H9 (cell line): ENCODE results near the gene KCNIP4. TPM values are rescaled to one million over a fixed set of nuclear protein-coding genes. Genes with fewer than 3 reads are reported as not detected.

Experiments used
- DNase-seq: peaks from one replicate; pipeline ENCODE4 v3.0.0-alpha.2; 2017
- H2AFZ ChIP-seq: one replicate; pipeline ENCODE4 v1.6.1; 2013; ENCODE audit warnings: mild to moderate bottlenecking, low read length, control low read depth, moderate library complexity
- H2AK5ac ChIP-seq: 2 replicates; pipeline ENCODE4 v1.6.1; 2013; ENCODE audit warnings: low read length, control low read depth, mixed read lengths; ENCODE audit not compliant: insufficient read length
- H2BK120ac ChIP-seq: one replicate; pipeline ENCODE4 v1.6.1; 2013; ENCODE audit warnings: low read depth, mild to moderate bottlenecking, low read length, control low read depth, inconsistent platforms; ENCODE audit not compliant: poor library complexity, severe bottlenecking
- H2BK12ac ChIP-seq: 2 replicates; pipeline ENCODE4 v1.6.1; 2013; ENCODE audit warnings: low read length, control low read depth, mixed read lengths, low read depth; ENCODE audit not compliant: insufficient read length
- H2BK15ac ChIP-seq: 2 replicates; pipeline ENCODE4 v1.6.1; 2013; ENCODE audit warnings: low read depth, low read length, control low read depth
- H2BK20ac ChIP-seq: one replicate; pipeline ENCODE4 v1.6.1; 2013; ENCODE audit warnings: low read depth, mild to moderate bottlenecking, low read length, control low read depth, inconsistent platforms; ENCODE audit not compliant: poor library complexity, severe bottlenecking
- H2BK5ac ChIP-seq: 2 replicates; pipeline ENCODE4 v1.6.1; 2013; ENCODE audit warnings: low read length, control low read depth, mixed read lengths; ENCODE audit not compliant: insufficient read length
- H3K14ac ChIP-seq: 2 replicates; pipeline ENCODE4 v1.6.1; 2013; ENCODE audit warnings: low read length, control low read depth; ENCODE audit not compliant: insufficient read depth
- H3K18ac ChIP-seq: 2 replicates; pipeline ENCODE4 v1.6.1; 2013; ENCODE audit warnings: low read depth, mild to moderate bottlenecking, mixed read lengths, low read length, control low read depth; ENCODE audit not compliant: insufficient read length
- H3K23ac ChIP-seq: 2 replicates; pipeline ENCODE4 v1.6.1; 2013; ENCODE audit warnings: low read length, control low read depth, mixed read lengths, low read depth; ENCODE audit not compliant: insufficient read length
- H3K23me2 ChIP-seq: 2 replicates; pipeline ENCODE4 v1.6.1; 2013; ENCODE audit warnings: low read depth, mild to moderate bottlenecking, mixed read lengths, low read length, control low read depth; ENCODE audit not compliant: insufficient read length, poor library complexity, severe bottlenecking
- H3K27ac ChIP-seq: 2 replicates; pipeline ENCODE4 v1.5.1; 2013; ENCODE audit warnings: low read length, control low read depth, mixed read lengths, low read depth; ENCODE audit not compliant: insufficient read length
- H3K27me3 ChIP-seq: 2 replicates; pipeline ENCODE4 v1.6.1; 2013; ENCODE audit warnings: low read length, control low read depth, inconsistent platforms; ENCODE audit not compliant: insufficient read depth
- H3K4ac ChIP-seq: 2 replicates; pipeline ENCODE4 v1.6.1; 2013; ENCODE audit warnings: low read depth, mild to moderate bottlenecking, control low read depth, inconsistent platforms, low read length, moderate library complexity
- H3K4me1 ChIP-seq: 2 replicates; pipeline ENCODE4 v1.6.1; 2013; ENCODE audit warnings: low read length, control low read depth, inconsistent platforms; ENCODE audit not compliant: insufficient read depth
- H3K4me2 ChIP-seq: 2 replicates; pipeline ENCODE4 v1.6.1; 2013; ENCODE audit warnings: low read length, control low read depth, mixed read lengths; ENCODE audit not compliant: insufficient read length, insufficient read depth
- H3K56ac ChIP-seq: 2 replicates; pipeline ENCODE4 v1.6.1; 2013; ENCODE audit warnings: low read depth, mild to moderate bottlenecking, mixed read lengths, low read length, control low read depth; ENCODE audit not compliant: insufficient read length
- H3K79me1 ChIP-seq: 2 replicates; pipeline ENCODE4 v1.6.1; 2013; ENCODE audit warnings: low read depth, mild to moderate bottlenecking, moderate library complexity, low read length, control low read depth, inconsistent platforms; ENCODE audit not compliant: insufficient read depth, poor library complexity, severe bottlenecking
- H3K79me2 ChIP-seq: 2 replicates; pipeline ENCODE4 v1.6.1; 2013; ENCODE audit warnings: low read length, control low read depth, inconsistent platforms; ENCODE audit not compliant: insufficient read depth
- H3K9ac ChIP-seq: 2 replicates; pipeline ENCODE4 v1.6.1; 2013; ENCODE audit warnings: low read length, control low read depth, mixed read lengths; ENCODE audit not compliant: insufficient read length; ENCODE audit errors: extremely low read depth
- H3K9me3 ChIP-seq: one replicate; pipeline ENCODE4 v1.6.1; 2013; ENCODE audit warnings: low read depth, low read length, inconsistent platforms; ENCODE audit not compliant: control insufficient read depth
- H3T11ph ChIP-seq: one replicate; pipeline ENCODE4 v1.6.1; 2013; ENCODE audit warnings: mild to moderate bottlenecking, low read length, control low read depth, inconsistent platforms
- H4K20me1 ChIP-seq: one replicate; pipeline ENCODE4 v1.6.1; 2013; ENCODE audit not compliant: control insufficient read depth, insufficient read length, insufficient read depth
- H4K5ac ChIP-seq: 2 replicates; pipeline ENCODE4 v1.6.1; 2013; ENCODE audit warnings: low read depth, mild to moderate bottlenecking, mixed read lengths, low read length, control low read depth; ENCODE audit not compliant: insufficient read length
- H4K8ac ChIP-seq: replicated peaks from 2 replicates; pipeline ENCODE4 v1.6.1; 2013; ENCODE audit warnings: low read length, control low read depth, mixed read lengths, low read depth; ENCODE audit not compliant: insufficient read length
- H4K91ac ChIP-seq: 2 replicates; pipeline ENCODE4 v1.6.1; 2013; ENCODE audit warnings: low read depth, mild to moderate bottlenecking, moderate library complexity, mixed read lengths, low read length, control low read depth; ENCODE audit not compliant: insufficient read length
- H3K27ac Mint-ChIP-seq, 3 experiments: 2 replicates in 2 of 3; 3 replicates in 1 of 3; pipeline ENCODE4 v1.8.0; 2020 to 2021; ENCODE audit warnings: mixed read lengths in 3 of 3, mild to moderate bottlenecking in 1 of 3, moderate library complexity in 1 of 3
- H3K27me3 Mint-ChIP-seq: 2 replicates; pipeline ENCODE4 v1.8.0; 2021; ENCODE audit warnings: low read depth, mild to moderate bottlenecking, moderate library complexity, mixed read lengths
- H3K36me3 Mint-ChIP-seq, 3 experiments: 2 replicates in 2 of 3; 3 replicates in 1 of 3; pipeline ENCODE4 v1.8.0; 2020 to 2021; ENCODE audit warnings: low read depth in 3 of 3, mixed read lengths in 3 of 3; ENCODE audit not compliant: insufficient read depth in 1 of 3
- H3K4me1 Mint-ChIP-seq, 2 experiments: 2 replicates each; pipeline ENCODE4 v1.8.0; 2020; ENCODE audit warnings: mixed read lengths in 2 of 2
- H3K4me3 Mint-ChIP-seq, 2 experiments: 2 replicates in 1 of 2; 3 replicates in 1 of 2; pipeline ENCODE4 v1.8.0; 2020 to 2021; ENCODE audit warnings: mild to moderate bottlenecking in 2 of 2, mixed read lengths in 2 of 2, moderate library complexity in 1 of 2
- H3K9me3 Mint-ChIP-seq, 2 experiments: 2 replicates in 1 of 2; 3 replicates in 1 of 2; pipeline ENCODE4 v1.8.0; 2020; ENCODE audit warnings: mild to moderate bottlenecking in 2 of 2, mixed read lengths in 2 of 2, moderate library complexity in 1 of 2
- WGBS: extraction: QIAGEN DNeasy Blood & Tissue Kit; methylation state at CpG from one replicate; pipeline ENCODE4 v1.1.7; 2013; ENCODE audit warnings: missing lambda C conversion rate, low lambda C conversion rate, mixed read lengths; ENCODE audit not compliant: insufficient read length; ENCODE audit errors: extremely low coverage; 5-methylcytosine and 5-hydroxymethylcytosine counted together
- total RNA-seq: library from RNA; stranded (reverse); gene quantifications from 2 replicates; pipeline ENCODE4 v1.2.1, GENCODE V29; 2021
- TF ChIP-seq, protein P1 (sequence below): fragments of 200-600 bp; sonication (generic); conservative IDR thresholded peaks from 3 replicates; pipeline ENCODE4 v1.8.0; 2021; ENCODE audit warnings: antibody characterized with exemption, mild to moderate bottlenecking

The KCNIP4 gene
- total RNA-seq, 1 experiment from 2014 or later = not detected

DNA sequence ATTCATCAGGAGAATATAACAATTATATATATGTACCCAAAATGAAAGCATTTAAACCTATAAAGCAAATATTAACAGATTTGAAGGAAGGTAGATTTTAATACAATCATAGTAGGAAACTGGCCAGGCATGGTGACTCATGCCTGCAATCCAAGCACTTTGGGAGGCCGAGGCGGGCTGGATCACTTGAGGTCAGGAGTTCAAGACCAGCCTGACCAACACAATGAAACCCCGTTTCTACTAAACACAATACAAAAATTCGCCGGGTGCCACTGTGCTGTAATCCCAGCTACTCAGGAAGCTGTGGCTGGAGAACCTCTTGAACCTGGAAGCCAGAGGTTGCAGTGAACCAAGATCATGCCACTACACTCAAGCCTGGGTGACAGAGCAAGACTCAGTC lies 118.3 kb downstream of the KCNIP4 start:
- peaks cover 0 to 7% (median 0%) of the 10 kb centered on the region in 3 experiments; a peak in 3 of 7 replicates for H3K36me3 Mint-ChIP-seq
- H2AK5ac ChIP-seq = no peak overlapping the region
- no peak overlapping the region for H3K4ac ChIP-seq
- H2BK5ac ChIP-seq = no peak overlapping the region
- TF ChIP-seq, protein P1, sequence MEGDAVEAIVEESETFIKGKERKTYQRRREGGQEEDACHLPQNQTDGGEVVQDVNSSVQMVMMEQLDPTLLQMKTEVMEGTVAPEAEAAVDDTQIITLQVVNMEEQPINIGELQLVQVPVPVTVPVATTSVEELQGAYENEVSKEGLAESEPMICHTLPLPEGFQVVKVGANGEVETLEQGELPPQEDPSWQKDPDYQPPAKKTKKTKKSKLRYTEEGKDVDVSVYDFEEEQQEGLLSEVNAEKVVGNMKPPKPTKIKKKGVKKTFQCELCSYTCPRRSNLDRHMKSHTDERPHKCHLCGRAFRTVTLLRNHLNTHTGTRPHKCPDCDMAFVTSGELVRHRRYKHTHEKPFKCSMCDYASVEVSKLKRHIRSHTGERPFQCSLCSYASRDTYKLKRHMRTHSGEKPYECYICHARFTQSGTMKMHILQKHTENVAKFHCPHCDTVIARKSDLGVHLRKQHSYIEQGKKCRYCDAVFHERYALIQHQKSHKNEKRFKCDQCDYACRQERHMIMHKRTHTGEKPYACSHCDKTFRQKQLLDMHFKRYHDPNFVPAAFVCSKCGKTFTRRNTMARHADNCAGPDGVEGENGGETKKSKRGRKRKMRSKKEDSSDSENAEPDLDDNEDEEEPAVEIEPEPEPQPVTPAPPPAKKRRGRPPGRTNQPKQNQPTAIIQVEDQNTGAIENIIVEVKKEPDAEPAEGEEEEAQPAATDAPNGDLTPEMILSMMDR = no peak
- no peak overlapping the region for H3K56ac ChIP-seq
- DNase-seq = no peak
- no peak overlapping the region for H3K27ac Mint-ChIP-seq
- H3K23me2 ChIP-seq = no peaks in the 10 kb centered on the region
- H4K91ac ChIP-seq = no peak overlapping the region
- H3K4me3 Mint-ChIP-seq = no peak overlapping the region
- H2BK120ac ChIP-seq = no peak overlapping the region
- H2BK15ac ChIP-seq = no peak overlapping the region
- no peak overlapping the region for H4K5ac ChIP-seq
- no peaks in the 10 kb centered on the region for H4K20me1 ChIP-seq
- no peaks in the 10 kb centered on the region for H3K4me1 Mint-ChIP-seq
- H3K23ac ChIP-seq = no peak overlapping the region
- no peak overlapping the region for H3K4me2 ChIP-seq
- no CpG with 5 or more reads among the region's 5 CpGs for WGBS
- H2BK20ac ChIP-seq = no peak overlapping the region
- H3K79me2 ChIP-seq = no peaks in the 10 kb centered on the region
- H3T11ph ChIP-seq = no peak overlapping the region
- no peak overlapping the region for H3K14ac ChIP-seq
- H3K18ac ChIP-seq = no peak overlapping the region
- H3K9me3 ChIP-seq = no peaks in the 10 kb centered on the region
- H3K9ac ChIP-seq = no peak overlapping the region
- H3K27ac ChIP-seq = no peak overlapping the region
- no peak overlapping the region for H2BK12ac ChIP-seq
- H4K8ac ChIP-seq = no peak overlapping the region
- H3K4me1 ChIP-seq = no peaks in the 10 kb centered on the region
- no peaks in the 10 kb centered on the region for H3K27me3 ChIP-seq
- H3K27me3 Mint-ChIP-seq = no peaks in the 10 kb centered on the region
- peaks cover 3 to 8% of the 10 kb centered on the region in 2 experiments; a peak in 4 of 5 replicates for H3K9me3 Mint-ChIP-seq
- no peaks in the 10 kb centered on the region for H3K79me1 ChIP-seq
- H2AFZ ChIP-seq = no peak overlapping the region
